Muscle of leg (tissue), 11 donors: ENCODE data around the gene LARGE2. TPM values are rescaled to one million over a fixed set of nuclear protein-coding genes. Genes with fewer than 3 reads are reported as not detected.
A peak's percentile ranks its signal among the peaks of the same experiment; 100 is the strongest.
"Not testable (repeated sequence)": the region's sequence is repeated elsewhere in the genome, so short reads cannot be mapped to it uniquely, and the experiment has no call there.

Experiments used
- DNase-seq: peaks from one replicate; pipeline ENCODE4 v3.0.0; 2013
- H3K27ac ChIP-seq: one replicate; pipeline ENCODE4 v1.5.1; 2013; ENCODE audit warnings: mild to moderate bottlenecking, low read length, control low read depth
- H3K27me3 ChIP-seq: one replicate; pipeline ENCODE4 v1.6.1; 2013; ENCODE audit warnings: low read length; ENCODE audit not compliant: control insufficient read depth, insufficient read depth
- H3K36me3 ChIP-seq: one replicate; pipeline ENCODE4 v1.6.1; 2013; ENCODE audit warnings: low read length; ENCODE audit not compliant: control insufficient read depth, insufficient read depth
- H3K4me1 ChIP-seq: one replicate; pipeline ENCODE4 v1.6.1; 2013; ENCODE audit warnings: low read length; ENCODE audit not compliant: control insufficient read depth, insufficient read depth
- H3K4me3 ChIP-seq: one replicate; pipeline ENCODE4 v1.5.1; 2013; ENCODE audit warnings: low read length, control low read depth
- H3K9me3 ChIP-seq: replicated peaks from 2 replicates; pipeline ENCODE4 v1.6.1; 2013; ENCODE audit warnings: low read depth, low read length; ENCODE audit not compliant: control insufficient read depth
- WGBS: methylation state at CpG from one replicate; pipeline ENCODE4 v1.1.5; 2013; ENCODE audit warnings: missing lambda C conversion rate; ENCODE audit not compliant: insufficient coverage; 5-methylcytosine and 5-hydroxymethylcytosine counted together
- polyA plus RNA-seq, 8 donors: library from polyadenylated mRNA; unstranded; fragments of 120-200 nt; gene quantifications; one replicate each; pipeline versions ENCODE4 v1.2.1 to v1.2.3, GENCODE V29; 2013; ENCODE audit warnings: inconsistent platforms in 1 of 8, low replicate concordance in 1 of 8; ENCODE audit not compliant: insufficient read length in 8 of 8, insufficient read depth in 1 of 8
- total RNA-seq: library from RNA; stranded (reverse); fragments of 120-200 nt; gene quantifications from one replicate; pipeline ENCODE4 v1.2.4, GENCODE V29; 2013

Gene LARGE2
- total and polyA plus RNA-seq, 9 donors, result 0.24 to 4.4 (median 0.67) TPM

DNA sequence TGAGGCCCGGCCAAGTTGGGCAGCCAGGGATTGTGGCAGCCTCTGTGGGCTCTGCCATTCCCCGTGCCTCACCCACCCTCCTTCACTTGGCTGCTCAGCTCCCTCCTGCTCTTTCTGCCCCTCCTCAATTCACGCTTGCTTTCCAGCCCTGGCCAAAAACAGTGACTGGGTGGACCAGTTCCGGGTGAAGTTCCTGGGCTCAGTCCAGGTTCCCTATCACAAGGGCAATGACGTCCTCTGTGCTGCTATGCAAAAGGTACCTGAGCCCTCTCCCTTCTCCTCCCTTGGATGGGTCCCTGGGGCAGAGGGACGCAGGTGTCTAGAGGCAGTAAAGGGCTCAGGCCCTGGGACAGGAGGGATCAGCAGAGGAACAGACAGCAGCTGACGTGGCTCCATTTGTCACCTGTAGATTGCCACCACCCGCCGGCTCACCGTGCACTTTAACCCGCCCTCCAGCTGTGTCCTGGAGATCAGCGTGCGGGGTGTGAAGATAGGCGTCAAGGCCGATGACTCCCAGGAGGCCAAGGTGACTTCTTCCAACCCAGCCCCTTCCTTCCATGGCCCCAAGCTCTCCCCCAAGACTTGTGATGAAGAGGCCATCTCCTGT, 18.0 kb upstream of the LARGE2 start:
- no peaks in the 10 kb centered on the region for H3K9me3 ChIP-seq
- H3K4me1 ChIP-seq, result peaks cover 45% of the 10 kb centered on the region
- WGBS, result 81% methylated on average over 15 of the region's 15 CpGs
- peaks cover 60% of the 10 kb centered on the region for H3K36me3 ChIP-seq
- H3K4me3 ChIP-seq, result no peak overlapping the region
- DNase-seq, result no peak
- H3K27ac ChIP-seq, result no peak overlapping the region
- H3K27me3 ChIP-seq, result peaks cover 7% of the 10 kb centered on the region

- H3K36me3 ChIP-seq, result peaks cover 67% of the 10 kb centered on the region
- H3K9me3 ChIP-seq, result no peaks in the 10 kb centered on the region
- H3K4me1 ChIP-seq, result peaks cover 43% of the 10 kb centered on the region
- H3K4me3 ChIP-seq, result no peak overlapping the region
- no peak for DNase-seq
- H3K27ac ChIP-seq, result no peak overlapping the region
- WGBS, result 92% methylated on average over 19 of the region's 19 CpGs
- peaks cover 7% of the 10 kb centered on the region for H3K27me3 ChIP-seq
These were observed 17.4 kb upstream of the LARGE2 start for GRCh38 chr11:45905095-45905494.

DNA sequence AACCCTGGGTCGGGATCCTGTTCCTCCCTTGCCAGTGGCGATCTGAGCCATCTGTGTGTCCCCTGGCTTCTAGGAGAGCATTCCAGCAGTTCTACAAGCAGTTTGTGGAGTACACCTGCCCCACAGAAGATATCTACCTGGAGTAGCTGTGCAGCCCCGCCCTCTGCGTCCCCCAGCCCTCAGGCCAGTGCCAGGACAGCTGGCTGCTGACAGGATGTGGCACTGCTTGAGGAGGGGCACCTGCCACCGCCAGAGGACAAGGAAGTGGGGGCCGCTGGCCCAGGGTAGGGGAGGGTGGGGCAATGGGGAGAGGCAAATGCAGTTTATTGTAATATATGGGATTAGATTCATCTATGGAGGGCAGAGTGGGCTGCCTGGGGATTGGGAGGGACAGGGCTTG, 16.9 kb upstream of the LARGE2 start:
- H3K27me3 ChIP-seq, H3K9me3 ChIP-seq, H3K4me3 ChIP-seq, DNase-seq, H3K27ac ChIP-seq: not testable (repeated sequence)
- Histone ChIP-seq H3K4me1 (peaks cover 40% of the 10 kb centered on the region), H3K36me3 (peaks cover 72% of the 10 kb centered on the region)
- WGBS, result 78% methylated on average over 4 of the region's 6 CpGs

- Histone ChIP-seq H3K4me3 (no peak overlapping the region), H3K27ac (no peak overlapping the region), H3K27me3 (no peaks in the 10 kb centered on the region), H3K4me1 (peaks cover 34% of the 10 kb centered on the region), H3K36me3 (peaks cover 78% of the 10 kb centered on the region), H3K9me3 (no peaks in the 10 kb centered on the region)
- no peak for DNase-seq
- 67% methylated on average over 13 of the region's 19 CpGs for WGBS
These were observed 16.3 kb upstream of the LARGE2 start for GRCh38 chr11:45906096-45906682.

GRCh38 chr11:45906965-45907611, 15.4 kb upstream of the LARGE2 start, which contains the start of gene FREY1:
FREY1 (minus strand) TSS chr11:45907271; CDS start chr11:45907245, 26 bp downstream.
- Histone ChIP-seq H3K27ac (peak within 1 kb of the TSS; percentile 62), H3K36me3 (peaks cover 79% of the 10 kb centered on the region), H3K27me3 (no peaks in the 10 kb centered on the region), H3K4me1 (peaks cover 25% of the 10 kb centered on the region), H3K9me3 (no peaks in the 10 kb centered on the region), H3K4me3 (no peak within 1 kb of the TSS)
- WGBS, result 79% methylated on average over 12 of the region's 18 CpGs
- no peak for DNase-seq

- Histone ChIP-seq H3K9me3 (no peaks in the 10 kb centered on the region), H3K4me1 (peaks cover 25% of the 10 kb centered on the region), H3K4me3 (no peak overlapping the region), H3K27ac (peak overlapping the region; percentile 67), H3K27me3 (no peaks in the 10 kb centered on the region), H3K36me3 (peaks cover 73% of the 10 kb centered on the region)
- 61% methylated on average over 7 of the region's 8 CpGs for WGBS
- peak; percentile 58 for DNase-seq
These were observed 14.5 kb upstream of the LARGE2 start for GRCh38 chr11:45907911-45908370.

DNA sequence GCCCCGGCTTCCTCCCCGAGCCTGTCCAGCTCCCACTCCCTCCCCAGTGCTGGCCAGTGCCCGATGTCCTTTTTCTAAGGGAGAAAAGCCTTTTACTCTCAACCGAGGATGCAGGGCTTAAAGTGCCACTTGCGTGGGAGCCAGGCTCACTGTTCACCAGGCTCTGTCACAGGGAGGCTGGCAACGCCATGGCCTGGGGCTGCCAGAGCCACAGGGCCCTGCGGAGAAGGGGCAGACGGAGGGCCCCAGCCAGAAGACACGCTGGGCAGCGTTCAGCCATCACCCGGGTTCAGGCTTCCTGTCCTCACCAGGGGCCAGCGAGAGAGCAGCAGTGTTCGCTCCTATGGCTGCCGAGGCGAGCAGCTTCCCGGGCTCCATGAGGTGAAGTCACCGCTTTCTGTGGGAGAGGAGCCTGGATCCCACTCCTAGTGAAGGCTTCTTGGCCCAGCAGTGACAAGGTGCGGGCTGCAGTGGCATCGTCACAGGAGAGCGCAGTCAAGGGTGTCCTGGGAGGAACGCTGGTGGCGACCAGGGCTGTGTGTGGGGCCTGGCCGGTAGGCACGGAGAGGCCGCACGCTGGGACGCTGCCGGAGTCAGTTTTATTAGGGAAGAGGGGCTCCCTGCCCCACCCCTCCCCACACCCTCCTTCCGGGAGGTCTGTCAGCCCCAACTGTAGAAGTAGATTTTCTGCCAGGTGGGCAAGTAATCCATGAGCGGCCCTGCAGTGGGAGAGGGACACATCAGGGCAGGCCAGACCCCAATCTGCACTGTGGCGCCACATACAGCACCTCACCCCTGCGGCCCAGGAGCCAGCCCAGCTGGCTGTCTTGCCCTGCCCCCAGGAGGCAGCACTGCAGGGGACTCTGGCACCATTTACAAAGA, 12.6 kb upstream of the LARGE2 start:
- WGBS, result 83% methylated on average over 20 of the region's 32 CpGs
- Histone ChIP-seq H3K36me3 (peaks cover 74% of the 10 kb centered on the region), H3K27ac (no peak overlapping the region), H3K4me3 (no peak overlapping the region), H3K4me1 (peaks cover 25% of the 10 kb centered on the region), H3K27me3 (no peaks in the 10 kb centered on the region), H3K9me3 (no peaks in the 10 kb centered on the region)
- no peak for DNase-seq

- DNase-seq, result no peak
- Histone ChIP-seq H3K4me1 (peaks cover 25% of the 10 kb centered on the region), H3K27ac (no peak overlapping the region), H3K9me3 (no peaks in the 10 kb centered on the region), H3K27me3 (no peaks in the 10 kb centered on the region), H3K36me3 (peaks cover 76% of the 10 kb centered on the region), H3K4me3 (no peak overlapping the region)
- WGBS, result 93% methylated on average over 8 of the region's 9 CpGs
These were observed 11.8 kb upstream of the LARGE2 start for GRCh38 chr11:45910623-45911022.

DNA sequence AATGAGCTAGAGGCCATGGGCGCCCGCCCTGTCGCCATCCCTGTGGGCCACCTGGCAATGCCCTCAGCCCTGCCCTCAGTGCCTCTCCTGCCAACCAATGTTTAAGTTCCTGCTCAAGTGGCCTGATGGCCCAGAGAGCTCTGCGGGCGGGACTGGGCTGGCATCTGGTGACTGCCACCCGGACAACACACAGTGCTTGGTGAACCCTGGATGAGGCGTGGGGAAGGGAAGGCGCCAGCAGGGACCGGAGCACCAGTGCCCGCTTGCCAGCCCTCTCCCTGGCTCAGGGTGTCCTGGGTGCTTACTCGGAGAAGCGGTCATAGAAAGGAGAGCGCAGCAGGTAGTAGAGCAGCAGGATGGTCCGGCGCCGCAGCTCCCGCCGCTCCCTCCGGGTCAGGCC, 8.9 kb upstream of the LARGE2 start:
- Histone ChIP-seq H3K27me3 (no peaks in the 10 kb centered on the region), H3K4me1 (peaks cover 22% of the 10 kb centered on the region), H3K9me3 (no peaks in the 10 kb centered on the region), H3K27ac (no peak overlapping the region), H3K4me3 (no peak overlapping the region), H3K36me3 (peaks cover 65% of the 10 kb centered on the region)
- DNase-seq, result no peak
- 96% methylated on average over 19 of the region's 19 CpGs for WGBS
